ENCODE results near the gene FOXC1.

Gene FOXC1

DNA sequence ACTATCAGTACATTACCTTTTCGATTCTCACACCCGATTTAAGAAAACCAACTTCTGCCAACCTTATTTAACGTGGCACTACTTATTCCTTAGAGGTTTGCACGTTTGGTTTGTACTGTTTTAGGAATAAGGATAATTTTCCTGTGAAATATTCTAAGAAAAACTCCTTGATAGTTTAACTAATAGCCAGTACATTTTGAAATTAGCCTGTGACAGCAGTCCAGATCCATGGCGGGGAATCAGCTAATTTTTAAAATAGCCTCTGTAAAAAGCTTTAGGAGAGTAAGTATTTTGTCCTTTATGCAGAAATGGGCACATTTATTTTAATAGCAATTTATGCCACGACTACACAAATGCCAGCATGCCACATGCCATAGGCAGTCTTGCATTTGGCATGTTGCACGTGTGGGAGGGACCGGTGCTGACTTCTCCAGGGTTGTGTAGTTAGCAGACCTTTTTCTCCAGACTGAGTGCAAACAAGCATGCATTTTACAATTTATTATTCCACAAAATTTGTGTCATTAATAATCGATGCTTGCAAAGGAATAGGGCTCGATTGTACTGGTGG, 6.2 kb downstream of the FOXC1 start:
- TF ChIP-seq, protein P1, sequence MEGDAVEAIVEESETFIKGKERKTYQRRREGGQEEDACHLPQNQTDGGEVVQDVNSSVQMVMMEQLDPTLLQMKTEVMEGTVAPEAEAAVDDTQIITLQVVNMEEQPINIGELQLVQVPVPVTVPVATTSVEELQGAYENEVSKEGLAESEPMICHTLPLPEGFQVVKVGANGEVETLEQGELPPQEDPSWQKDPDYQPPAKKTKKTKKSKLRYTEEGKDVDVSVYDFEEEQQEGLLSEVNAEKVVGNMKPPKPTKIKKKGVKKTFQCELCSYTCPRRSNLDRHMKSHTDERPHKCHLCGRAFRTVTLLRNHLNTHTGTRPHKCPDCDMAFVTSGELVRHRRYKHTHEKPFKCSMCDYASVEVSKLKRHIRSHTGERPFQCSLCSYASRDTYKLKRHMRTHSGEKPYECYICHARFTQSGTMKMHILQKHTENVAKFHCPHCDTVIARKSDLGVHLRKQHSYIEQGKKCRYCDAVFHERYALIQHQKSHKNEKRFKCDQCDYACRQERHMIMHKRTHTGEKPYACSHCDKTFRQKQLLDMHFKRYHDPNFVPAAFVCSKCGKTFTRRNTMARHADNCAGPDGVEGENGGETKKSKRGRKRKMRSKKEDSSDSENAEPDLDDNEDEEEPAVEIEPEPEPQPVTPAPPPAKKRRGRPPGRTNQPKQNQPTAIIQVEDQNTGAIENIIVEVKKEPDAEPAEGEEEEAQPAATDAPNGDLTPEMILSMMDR (IDR thresholded peaks at IDR 0.05; ENCODE audit: insufficient read depth, low read depth, low read length, missing control alignments): no peak
- no peak for DNase-seq (ENCODE audit: low read depth)

DNA sequence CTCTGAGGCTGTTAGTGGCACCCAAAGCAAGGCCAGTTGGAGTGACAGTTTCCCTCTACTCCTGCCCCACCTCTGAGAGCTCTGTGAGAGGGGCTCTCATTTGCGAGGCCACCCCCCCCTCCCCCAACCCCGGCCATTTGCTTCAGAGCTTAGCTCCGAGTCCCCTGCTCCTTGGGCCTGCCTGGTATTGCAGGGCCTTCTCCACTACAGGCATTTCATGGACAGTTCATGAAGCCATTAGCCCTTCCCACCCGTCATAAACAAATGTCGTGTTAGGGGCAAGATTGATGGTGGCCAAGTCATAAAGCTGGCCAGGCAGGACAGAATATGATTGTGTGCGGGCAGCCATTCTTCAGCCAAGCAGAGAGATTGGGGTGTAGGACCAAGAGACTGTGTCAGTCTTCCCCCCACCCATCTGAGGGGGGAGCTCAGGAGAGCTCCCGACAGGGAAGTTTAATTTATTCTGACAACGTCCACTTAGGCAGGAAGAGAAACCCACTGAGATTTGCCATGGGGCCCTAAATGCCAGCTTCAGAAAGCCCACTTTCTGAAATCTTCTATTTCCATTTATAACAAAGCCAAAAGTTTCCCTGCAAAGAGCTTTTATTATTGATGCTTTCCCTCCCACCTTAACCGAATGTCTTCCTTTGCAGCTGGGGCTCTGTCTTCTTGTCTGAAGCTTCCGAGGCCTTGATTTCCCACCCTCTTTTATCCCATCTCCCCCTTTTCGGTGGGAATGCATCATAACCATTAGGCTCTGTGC, 7.2 kb downstream of the FOXC1 start:
- no peak for DNase-seq (ENCODE audit: low read depth)
- TF ChIP-seq, protein P1 (IDR thresholded peaks at IDR 0.05; ENCODE audit: insufficient read depth, low read depth, low read length, missing control alignments): no peak
- no peak overlapping the region for H3K4me3 ChIP-seq (ENCODE audit: low read depth, low read length)

More for the DNA sequence above, 6.2 kb downstream of the FOXC1 start:
- H3K4me3 ChIP-seq (ENCODE audit: low read depth, low read length): no peak overlapping the region

DNA sequence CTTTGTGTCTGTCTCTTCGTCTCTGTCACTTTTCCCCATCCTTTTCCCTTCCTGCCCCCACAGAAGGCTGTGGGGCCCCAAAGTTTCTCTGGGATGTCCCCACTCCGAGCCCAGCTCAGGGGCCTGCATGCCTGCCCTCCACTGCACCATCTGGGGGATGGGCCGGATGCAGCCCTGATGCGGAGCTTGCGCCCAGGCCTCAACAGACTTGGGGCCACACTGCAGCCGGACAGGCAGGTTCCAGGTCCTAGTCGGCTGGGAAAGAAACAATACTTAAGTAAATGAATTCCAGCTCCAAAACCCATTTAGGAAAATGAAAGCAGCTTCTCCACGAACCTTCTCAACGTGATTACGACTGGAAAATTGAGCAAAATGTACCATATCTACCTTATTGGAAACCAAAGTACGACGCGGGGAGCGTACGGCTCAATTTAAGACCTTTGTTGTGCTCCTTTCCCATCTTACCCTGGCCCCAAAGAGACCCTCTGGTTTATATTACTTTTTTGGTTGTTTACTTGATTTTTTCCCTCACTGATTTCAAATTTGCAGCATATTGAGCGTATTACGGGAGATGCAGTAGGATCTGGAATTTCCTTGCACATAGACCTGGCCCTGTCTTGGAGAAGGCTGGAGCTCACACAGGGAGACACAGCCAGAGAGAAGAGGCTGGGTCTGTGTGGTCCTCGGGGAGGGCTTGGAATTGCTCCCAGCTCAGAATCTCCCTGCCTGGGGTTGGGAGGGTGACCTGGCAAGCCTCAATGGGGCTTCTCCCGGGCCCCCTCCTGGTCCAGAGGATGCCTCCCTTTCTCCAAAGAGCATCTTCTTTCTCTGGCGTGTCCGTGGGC, 8.0 kb downstream of the FOXC1 start:
- DNase-seq (ENCODE audit: low read depth): no peak
- TF ChIP-seq, protein P1 (IDR thresholded peaks at IDR 0.05; ENCODE audit: insufficient read depth, low read depth, low read length, missing control alignments): no peak
- no peak overlapping the region for H3K4me3 ChIP-seq (ENCODE audit: low read depth, low read length)

DNA sequence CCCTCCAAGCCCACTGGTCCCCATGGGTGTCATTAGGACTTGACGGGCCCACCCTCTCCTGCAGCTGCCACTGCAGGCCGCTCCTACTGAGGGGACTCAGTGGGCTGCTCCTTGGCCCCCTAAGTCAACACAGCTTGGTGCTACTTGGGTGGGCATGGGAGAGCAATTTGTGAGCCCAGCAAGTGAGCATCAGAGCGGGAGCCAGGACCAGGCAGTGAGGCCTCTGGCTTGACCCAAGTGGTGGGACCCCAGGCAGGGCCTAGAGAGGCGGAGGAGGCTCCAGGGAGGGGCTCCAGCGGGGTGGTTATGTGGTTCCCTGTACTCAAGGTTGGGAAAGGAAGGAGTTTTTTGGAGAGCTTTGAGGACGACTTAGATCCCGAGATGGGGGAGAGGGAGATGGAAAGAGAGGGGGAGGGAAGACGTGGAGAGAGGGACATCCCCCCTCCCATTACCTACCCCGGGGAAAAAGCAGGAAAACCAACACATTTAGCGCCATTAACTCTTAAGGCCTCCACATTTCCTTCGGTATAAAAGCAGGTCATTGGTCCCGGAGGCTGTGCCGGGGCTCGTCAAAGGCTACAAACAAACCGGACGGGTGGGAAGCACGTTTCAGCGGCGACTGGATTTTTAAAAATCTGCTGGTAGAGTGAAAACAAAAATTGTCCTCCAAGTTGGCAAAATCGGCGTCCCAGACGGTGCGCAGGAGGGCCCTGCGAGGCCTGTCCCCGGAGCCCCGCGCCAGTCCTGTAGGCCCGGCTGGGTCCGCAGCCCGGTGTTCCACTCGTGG, 8.8 kb downstream of the FOXC1 start:
- no peak for DNase-seq (ENCODE audit: low read depth)
- H3K4me3 ChIP-seq (ENCODE audit: low read depth, low read length): no peak overlapping the region

DNA sequence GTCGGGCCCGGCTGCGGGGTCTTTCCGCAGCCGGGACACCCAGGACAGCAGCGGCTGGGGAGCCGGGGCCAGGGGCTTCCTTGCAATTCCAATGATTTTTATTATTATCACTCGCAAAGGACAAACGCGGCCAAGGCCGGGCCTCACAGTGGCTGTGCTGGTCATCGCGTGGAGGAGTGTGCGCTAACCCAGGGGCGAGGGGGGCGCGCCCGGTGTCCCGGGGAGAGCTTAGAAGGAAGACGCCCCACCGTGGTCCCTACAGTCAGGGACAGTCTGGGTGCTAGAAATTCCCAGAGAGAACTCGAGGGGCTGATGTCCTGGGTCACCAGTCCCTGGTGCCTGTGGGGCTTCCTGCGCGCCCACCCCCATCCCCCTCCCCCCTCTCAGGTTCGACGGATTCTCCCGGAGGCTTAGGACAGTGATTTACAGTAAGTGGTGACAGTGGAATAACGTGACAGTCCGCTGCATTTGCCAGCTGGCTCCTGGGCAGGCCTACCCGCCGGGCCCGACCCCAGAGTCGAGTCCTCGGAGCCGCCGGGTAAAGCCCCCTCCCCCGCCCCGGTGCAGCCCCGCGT, 9.5 kb downstream of the FOXC1 start:
- no peak for DNase-seq (ENCODE audit: low read depth)
- no peak overlapping the region for H3K4me3 ChIP-seq (ENCODE audit: low read depth, low read length)
- TF ChIP-seq, protein P1 (IDR thresholded peaks at IDR 0.05; ENCODE audit: insufficient read depth, low read depth, low read length, missing control alignments): no peak

More for the DNA sequence above, 8.8 kb downstream of the FOXC1 start:
- TF ChIP-seq, protein P1 (IDR thresholded peaks at IDR 0.05; ENCODE audit: insufficient read depth, low read depth, low read length, missing control alignments): no peak

Data from GM12865 (cell line).